ENCODE data around the gene COX6B1.
"Not testable (repeated sequence)": the region's sequence is repeated elsewhere in the genome, so short reads cannot be mapped to it uniquely, and the experiment has no call there.

DNA sequence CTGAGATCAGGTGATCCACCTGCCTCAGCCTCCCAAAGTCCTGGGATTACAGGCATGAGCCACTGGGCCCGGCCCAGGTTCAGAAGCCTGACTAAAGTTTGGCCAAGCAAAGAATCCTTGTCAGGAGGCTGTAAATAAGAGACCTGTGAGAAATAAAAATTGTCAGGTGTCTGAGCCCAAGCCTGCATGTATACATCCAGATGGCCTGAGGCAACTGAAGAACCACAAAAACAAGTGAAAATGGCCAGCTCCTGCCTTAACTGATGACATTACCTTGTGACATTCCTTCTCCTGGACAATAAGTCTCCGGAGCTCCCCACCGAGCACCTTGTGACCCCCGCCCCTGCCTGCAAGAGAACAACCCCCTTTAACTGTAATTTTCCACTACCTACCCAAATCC, 43.7 kb upstream of the COX6B1 start:
- TF ChIP-seq, protein P1, sequence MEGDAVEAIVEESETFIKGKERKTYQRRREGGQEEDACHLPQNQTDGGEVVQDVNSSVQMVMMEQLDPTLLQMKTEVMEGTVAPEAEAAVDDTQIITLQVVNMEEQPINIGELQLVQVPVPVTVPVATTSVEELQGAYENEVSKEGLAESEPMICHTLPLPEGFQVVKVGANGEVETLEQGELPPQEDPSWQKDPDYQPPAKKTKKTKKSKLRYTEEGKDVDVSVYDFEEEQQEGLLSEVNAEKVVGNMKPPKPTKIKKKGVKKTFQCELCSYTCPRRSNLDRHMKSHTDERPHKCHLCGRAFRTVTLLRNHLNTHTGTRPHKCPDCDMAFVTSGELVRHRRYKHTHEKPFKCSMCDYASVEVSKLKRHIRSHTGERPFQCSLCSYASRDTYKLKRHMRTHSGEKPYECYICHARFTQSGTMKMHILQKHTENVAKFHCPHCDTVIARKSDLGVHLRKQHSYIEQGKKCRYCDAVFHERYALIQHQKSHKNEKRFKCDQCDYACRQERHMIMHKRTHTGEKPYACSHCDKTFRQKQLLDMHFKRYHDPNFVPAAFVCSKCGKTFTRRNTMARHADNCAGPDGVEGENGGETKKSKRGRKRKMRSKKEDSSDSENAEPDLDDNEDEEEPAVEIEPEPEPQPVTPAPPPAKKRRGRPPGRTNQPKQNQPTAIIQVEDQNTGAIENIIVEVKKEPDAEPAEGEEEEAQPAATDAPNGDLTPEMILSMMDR (IDR thresholded peaks at IDR 0.05 in 8 of 11, conservative IDR thresholded peaks at IDR 0.05 in 3 of 11) = not testable (repeated sequence)
- not testable (repeated sequence) for TF ChIP-seq POLR2AphosphoS5 (IDR thresholded peaks at IDR 0.05)

All from spleen (tissue), 7 donors.